ENCODE data around the gene GRM7.

GRM7 gene

GRCh38 chr3:6985848-6986247, 124.9 kb downstream of the GRM7 start:
- DNase-seq = no peak

- no peak for DNase-seq
Measured at GRCh38 chr3:6989608-6990291, 128.8 kb downstream of the GRM7 start.

- no peak for DNase-seq
Measured at GRCh38 chr3:6994081-6994668, 133.3 kb downstream of the GRM7 start.

GRCh38 chr3:7000501-7000900, 139.6 kb downstream of the GRM7 start:
- no peak for DNase-seq

GRCh38 chr3:7001370-7001769, 140.5 kb downstream of the GRM7 start:
- no peak for DNase-seq

GRCh38 chr3:7015683-7016440, 154.9 kb downstream of the GRM7 start:
- no peak for DNase-seq

- no peak for DNase-seq
Measured at GRCh38 chr3:7025581-7026300, 164.8 kb downstream of the GRM7 start.

GRCh38 chr3:7029562-7029961, 168.6 kb downstream of the GRM7 start:
- no peak for DNase-seq

GRCh38 chr3:7038394-7038793, 177.5 kb downstream of the GRM7 start:
- DNase-seq = no peak

GRCh38 chr3:7062714-7063113, 201.8 kb downstream of the GRM7 start:
- no peak for DNase-seq

- DNase-seq = no peak
Measured at GRCh38 chr3:7070461-7070860, 209.5 kb downstream of the GRM7 start.

- no peak for DNase-seq
Measured at GRCh38 chr3:7074217-7074616, 213.3 kb downstream of the GRM7 start.

- DNase-seq = no peak
Measured at GRCh38 chr3:7075117-7075516, 214.2 kb downstream of the GRM7 start.

- no peak for DNase-seq
Measured at GRCh38 chr3:7075901-7076300, 215.0 kb downstream of the GRM7 start.

GRCh38 chr3:7082244-7082643, 221.3 kb downstream of the GRM7 start:
- no peak for DNase-seq

GRCh38 chr3:7086417-7086816, 225.5 kb downstream of the GRM7 start:
- no peak for DNase-seq

- DNase-seq = no peak
Measured at GRCh38 chr3:7095116-7095515, 234.2 kb downstream of the GRM7 start.

GRCh38 chr3:7100136-7100535, 239.2 kb downstream of the GRM7 start:
- no peak for DNase-seq

GRCh38 chr3:7106635-7107034, 245.7 kb downstream of the GRM7 start:
- DNase-seq = no peak

- no peak for DNase-seq
Measured at GRCh38 chr3:7112523-7113056, 251.7 kb downstream of the GRM7 start.

GRCh38 chr3:7144697-7145308, 283.9 kb downstream of the GRM7 start:
- no peak for DNase-seq

GRCh38 chr3:7146529-7146928, 285.6 kb downstream of the GRM7 start:
- no peak for DNase-seq

- DNase-seq = no peak
Measured at GRCh38 chr3:7158516-7158915, 297.6 kb downstream of the GRM7 start.

All from DMS 273 treated with DMSO at 0.1 percent for 48 hours (cell line).